AG08395 (cell line): ENCODE data around the gene DNPH1.

ENCODE experiments used
- DNase-seq: peaks from one replicate; pipeline ENCODE4 v3.0.0; 2012; ENCODE audit warnings: mixed read lengths, low spot score

The DNPH1 gene

GRCh38 chr6:43263314-43264178, 34.3 kb upstream of the DNPH1 start:
- peak; percentile 92 for DNase-seq

- DNase-seq: no peak
Observed at GRCh38 chr6:43262780-43263313, 33.6 kb upstream of the DNPH1 start.

DNA sequence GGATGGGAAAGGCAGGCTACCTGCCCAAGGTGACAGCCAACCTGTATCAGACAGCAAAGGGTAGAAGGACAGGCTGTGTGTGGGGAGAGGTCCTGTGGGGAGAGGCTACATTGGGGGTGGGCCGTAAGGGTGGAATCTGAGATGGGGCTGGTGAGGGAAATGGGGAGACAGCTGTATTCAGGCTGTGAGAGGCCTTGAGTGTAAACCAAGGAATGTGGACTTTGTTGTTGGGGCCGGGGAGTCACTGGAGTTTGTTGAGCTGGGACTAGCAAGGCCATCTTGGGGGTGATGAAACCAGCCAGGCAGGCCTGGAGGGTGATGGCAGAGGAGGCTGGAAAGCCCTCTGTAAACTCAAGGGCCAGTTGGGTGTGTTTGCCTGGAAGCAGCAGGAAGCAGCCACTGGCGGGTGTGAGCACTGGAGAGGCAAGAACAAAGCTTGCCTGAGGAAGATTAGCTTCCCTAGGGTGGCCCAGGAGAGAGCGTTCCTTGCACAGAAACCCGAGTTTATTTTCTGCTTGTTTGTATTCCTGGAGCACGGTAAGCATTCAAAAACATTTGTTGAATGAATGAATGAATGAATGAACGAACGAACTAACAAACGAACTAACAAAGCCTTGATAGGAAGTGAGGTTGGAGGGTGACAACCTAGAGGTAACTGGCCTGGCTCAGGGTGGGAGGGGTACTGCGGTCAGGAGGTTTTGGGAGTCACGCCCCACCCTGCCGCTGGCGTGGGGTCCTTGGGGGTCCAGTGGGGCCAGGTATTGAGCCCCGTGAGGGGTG, 32.9 kb upstream of the DNPH1 start:
- DNase-seq: no peak

DNA sequence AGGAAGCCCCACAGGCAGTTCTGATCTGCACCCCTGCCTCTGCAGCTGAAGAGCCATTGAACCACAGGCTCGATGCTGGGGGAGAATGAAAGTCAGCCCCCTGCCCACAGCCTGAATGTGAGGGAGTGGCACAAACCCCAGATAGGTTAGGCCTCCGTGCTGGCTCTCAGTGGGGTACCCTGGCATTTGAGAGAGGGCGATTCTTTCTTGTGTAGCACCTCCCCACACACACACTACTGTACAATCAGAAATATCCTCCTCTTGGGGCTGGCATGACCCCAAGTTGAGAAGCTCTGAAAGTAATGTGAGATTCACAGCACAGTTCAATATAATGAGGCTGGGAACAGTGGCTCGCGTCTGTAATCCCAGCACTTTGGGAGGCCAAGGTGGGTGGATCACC, 31.9 kb upstream of the DNPH1 start:
- DNase-seq: no peak

DNA sequence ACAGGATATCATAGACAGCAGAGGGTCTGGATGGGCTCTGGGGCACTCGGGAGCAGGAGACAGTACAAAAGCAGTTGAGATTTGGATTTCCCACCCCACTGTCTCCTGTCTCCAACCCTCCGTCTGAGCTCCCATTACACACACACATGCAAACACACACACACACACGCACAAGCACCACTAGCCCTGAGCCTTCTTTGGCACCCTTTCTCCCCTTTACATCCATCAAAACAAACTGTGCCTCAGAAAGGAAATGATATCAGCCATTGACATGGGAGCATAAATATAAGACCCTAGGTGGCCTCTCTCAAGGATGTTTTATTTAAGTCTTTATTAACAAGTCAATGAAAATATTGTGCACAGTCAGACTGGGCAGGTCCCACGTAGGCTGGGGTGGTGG, 31.5 kb upstream of the DNPH1 start:
- no peak for DNase-seq

DNA sequence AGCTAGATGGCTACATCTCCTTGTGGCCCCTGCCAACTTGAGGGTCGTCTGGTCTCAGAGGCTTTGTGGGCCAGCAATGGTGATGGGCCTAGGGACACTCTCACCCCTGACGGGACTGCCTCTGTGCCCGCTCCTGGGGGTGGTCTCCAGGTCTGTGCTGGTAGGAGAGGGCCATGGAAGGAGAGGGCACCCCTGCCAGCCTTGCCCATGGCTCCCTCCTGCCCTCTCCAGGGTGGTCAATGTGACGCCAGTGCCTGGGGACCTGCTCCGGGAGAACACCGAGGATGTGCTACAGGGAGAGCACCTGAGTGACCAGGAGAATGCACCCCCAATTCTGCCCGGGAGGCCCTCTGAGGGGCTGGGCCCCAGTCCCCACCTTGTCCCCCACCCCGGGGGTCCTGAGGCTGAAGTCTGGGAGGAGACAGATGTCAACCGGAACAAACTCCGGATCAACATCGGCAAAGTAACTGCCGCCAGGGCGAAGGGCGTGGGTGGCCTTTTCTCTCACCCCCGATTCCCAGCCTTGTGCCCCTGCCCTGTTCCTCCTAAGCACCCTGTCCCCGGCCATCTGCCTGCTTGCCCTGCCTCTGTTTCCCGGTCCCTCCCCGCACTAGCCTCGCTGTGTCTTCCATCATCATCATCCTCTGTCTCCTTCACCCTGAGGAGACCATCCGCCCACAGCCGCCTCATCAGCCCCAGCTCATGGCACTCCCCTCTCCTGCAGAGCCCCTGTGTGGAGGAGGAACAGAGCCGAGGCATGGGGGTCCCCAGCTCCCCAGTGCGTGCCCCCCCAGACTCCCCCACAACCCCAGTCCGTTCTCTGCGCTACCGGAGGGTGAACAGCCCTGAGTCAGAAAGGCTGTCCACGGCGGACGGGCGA, 29.8 kb upstream of the DNPH1 start:
- no peak for DNase-seq

DNA sequence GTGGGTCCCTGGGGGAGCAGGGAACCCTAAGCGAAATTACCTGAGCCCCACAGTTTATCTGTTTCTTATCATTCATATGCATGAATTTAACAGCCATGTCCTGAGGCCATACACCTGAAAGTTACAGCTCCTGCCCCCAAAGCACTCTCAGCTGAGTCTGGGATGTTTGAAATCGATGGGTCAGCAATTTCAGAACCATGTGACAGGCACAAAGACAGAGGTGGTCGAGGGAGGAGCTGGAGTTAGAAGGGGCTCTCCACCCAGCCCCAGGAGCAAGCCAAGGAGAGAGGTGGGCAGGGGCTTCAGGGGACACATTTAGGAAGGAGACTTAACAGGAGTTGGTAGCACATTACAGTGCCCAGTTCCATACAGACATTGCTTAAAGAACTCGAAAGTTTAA, 28.9 kb upstream of the DNPH1 start:
- no peak for DNase-seq

GRCh38 chr6:43257367-43258145, 28.3 kb upstream of the DNPH1 start:
- no peak for DNase-seq

DNA sequence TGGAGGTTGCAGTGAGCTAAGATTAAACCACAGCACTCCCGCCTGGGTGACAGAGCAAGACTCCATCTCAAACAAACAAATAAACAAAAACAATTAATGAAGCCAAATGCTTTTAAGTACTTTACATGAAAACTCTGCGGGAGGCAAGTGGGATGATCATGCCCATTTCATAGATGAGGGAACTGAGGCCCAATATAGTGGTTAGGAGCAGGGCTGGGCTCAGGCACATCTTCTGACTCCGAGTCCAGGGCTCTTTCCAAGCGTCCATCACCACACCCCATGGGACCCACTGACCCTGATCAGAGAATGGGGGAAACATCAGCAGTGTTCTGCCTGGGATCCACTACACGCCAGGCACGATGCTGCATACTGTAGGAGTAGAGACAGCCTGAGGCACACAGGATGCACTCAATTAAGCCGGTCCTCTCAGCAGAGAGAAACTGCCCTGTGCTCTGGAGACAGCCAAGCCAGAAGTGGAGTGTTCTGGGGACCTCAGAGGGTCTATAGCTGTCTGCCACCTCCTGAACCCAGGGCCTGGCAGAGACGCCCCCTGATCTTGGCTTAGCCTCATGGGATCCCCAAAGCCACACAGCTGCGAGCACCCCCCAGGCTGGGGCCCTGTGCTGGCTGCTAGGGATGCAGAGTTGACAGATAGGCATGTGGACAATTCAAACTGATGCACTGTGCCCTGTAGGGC, 27.5 kb upstream of the DNPH1 start:
- no peak for DNase-seq

DNA sequence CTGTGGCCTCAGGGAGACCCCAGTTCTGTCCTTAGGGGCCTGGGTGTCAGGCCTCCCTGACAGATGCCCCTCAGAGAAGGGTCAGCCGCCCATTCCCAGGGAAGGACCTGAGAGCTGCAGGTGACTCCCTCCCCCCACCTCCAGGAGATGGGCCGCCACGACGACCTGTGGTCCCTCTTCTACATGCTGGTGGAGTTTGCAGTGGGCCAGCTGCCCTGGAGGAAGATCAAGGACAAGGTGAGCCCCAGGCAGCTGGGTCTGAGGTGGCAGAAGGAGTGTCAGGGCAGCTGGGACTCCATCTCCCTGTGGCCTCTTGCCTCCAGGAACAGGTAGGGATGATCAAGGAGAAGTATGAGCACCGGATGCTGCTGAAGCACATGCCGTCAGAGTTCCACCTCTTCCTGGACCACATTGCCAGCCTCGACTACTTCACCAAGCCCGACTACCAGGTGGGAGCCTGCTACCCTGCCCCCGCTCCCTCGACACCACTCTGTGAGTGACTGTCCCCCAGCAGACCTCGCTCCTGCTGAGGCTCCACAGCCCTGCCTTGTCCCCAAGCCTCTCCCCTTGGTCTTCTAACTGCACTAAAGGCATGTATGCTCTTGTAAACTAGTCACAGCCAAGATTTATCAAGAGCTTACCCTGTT, 26.2 kb upstream of the DNPH1 start:
- DNase-seq: no peak

- DNase-seq: no peak
Observed at GRCh38 chr6:43254846-43255245, 25.6 kb upstream of the DNPH1 start.

- no peak for DNase-seq
Observed at GRCh38 chr6:43254138-43254817, 25.0 kb upstream of the DNPH1 start.

DNA sequence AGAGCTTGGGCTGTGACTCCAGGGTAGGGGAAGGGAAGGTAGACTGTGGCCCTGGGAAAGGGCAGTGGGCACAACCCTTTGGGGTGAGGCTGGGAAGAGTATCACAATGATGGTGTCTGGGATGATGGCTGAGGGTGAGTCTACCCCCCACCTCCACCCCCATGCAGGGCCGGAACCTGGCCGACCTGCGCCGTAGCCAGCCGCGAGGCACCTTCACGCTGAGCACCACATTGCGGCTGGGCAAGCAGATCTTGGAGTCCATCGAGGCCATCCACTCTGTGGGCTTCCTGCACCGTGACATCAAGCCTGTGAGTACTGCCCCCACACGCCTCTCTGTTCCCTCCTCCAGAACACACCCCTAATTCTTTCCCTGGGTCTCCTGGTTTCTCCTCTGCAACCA, 24.1 kb upstream of the DNPH1 start:
- DNase-seq: no peak

DNA sequence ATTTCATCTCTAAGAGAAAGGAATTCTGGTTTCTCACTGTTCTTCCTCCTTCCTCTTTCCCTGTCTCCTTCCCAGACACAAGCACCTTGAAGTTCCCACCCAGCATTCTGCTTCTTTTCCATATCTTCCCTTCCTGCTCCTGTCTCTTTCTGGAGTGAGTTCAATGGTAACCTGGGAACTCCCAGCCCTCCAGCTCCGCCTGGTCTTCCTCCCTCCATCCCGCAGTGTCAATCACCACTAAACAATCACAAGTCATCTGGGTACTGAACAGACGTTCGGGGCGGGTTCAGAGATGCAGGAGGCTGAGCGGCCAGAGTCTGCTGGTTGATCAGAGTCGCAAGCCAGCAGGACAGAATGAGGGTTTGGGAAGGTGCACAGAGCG, 21.7 kb upstream of the DNPH1 start:
- DNase-seq: no peak

DNA sequence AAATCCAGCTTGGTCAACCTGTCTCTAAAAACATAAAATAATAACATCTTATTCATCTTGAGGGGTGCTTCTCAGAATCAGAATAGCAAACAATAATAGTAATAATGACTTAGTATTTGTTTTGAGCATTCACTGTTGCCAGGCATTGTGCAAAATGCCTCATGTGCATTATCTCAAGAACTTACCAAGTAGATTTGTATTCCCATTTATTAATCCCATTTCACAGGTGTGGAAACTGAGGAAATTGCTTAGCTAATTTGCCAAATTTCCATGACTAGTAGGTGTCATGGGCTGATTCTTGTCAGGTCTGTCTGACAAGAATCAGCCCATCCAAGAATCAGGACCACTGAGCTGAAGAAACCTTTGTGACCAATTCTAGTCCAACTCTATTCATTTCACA, 19.5 kb upstream of the DNPH1 start:
- no peak for DNase-seq

- DNase-seq: no peak
Observed at GRCh38 chr6:43248101-43248500, 18.8 kb upstream of the DNPH1 start.

DNA sequence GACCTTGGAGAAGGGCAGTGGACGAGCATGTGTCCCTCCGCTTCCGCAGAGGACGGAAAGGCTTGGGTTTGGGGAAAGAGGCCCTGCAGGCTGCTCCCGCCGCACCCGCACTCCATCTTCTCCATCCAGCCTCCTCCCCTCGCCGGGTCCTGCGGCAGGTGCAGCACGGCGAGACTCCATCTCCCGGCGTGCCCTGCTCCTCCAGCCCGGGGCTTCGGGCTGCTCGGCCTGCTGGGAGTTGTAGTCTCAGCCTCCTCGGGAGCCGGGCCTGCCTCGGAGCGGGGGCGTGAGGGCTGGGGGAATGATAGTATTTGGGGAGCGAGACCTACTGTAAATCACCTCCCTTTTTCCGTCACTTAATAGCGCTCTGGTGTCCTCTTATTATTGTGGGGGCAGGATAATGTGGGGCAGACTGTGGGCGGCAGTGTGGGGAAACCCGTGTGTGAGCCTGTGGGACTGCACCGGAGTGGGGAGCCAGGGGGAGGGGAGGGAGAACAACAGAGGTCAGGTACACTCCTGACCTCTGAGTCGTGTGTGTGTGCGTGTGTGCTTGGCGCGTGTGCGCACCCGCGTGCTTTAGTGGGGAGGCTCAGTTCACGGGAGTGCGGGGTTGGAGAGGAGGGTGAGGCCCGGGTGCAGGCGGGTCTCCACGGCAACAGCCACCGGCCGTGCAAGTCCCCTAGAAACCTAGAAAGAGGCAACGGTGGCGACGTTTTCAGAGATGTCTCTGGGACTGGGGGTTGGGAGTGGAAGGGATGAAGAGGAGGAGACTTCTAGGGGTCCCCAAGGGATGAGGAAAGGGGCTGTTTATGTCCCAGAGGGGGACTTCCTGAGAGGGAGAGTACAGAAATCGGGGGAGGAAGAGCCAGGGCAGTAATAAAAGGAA, 18.1 kb upstream of the DNPH1 start:
- peak; percentile 82 for DNase-seq

DNA sequence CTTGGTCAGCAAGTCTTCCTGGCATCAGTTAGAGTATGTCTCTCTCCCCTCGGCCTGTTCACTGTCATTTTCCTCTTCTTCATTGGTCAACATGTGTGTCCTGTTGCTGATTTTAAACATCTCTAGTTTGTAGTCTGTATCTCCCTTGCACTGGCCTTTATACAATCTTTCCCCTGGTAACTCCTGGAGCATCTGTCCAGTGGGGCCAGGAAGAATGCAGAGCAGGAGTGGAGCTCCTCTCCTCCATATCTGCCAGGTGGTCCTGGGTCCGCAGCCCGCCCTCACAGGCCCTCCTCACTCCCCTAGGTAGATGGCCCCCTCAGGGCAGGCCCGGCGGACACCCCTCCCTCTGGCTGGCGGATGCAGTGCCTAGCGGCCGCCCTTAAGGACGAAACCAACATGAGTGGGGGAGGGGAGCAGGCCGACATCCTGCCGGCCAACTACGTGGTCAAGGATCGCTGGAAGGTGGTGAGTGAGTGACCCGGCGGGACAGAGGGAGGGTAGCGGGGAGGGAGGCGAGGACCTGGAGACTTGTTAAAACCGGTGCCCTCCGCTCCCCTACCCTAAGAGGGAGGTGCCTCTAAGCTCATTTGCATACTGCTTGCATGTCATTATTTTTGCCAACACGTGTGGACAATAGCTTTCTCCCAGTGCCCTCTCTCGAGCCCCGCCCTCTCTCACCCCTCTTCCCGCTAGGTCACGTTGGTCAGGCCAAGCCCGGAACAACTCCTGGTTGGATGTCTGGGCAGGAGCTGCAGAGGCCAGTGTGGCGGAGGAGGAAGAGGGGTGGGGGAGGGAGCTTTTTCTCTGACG, 17.2 kb upstream of the DNPH1 start:
- DNase-seq: no peak
